ENCODE measurements around the gene CDC25B. TPM values are rescaled to one million over a fixed set of nuclear protein-coding genes. Genes with fewer than 3 reads are reported as not detected.

Gene CDC25B
- total and polyA plus RNA-seq, 2 of the 13 experiments (the other 11 are each of a cell fraction or from before 2014, with no cell fraction given) = 14.5 to 19.4 TPM

DNA sequence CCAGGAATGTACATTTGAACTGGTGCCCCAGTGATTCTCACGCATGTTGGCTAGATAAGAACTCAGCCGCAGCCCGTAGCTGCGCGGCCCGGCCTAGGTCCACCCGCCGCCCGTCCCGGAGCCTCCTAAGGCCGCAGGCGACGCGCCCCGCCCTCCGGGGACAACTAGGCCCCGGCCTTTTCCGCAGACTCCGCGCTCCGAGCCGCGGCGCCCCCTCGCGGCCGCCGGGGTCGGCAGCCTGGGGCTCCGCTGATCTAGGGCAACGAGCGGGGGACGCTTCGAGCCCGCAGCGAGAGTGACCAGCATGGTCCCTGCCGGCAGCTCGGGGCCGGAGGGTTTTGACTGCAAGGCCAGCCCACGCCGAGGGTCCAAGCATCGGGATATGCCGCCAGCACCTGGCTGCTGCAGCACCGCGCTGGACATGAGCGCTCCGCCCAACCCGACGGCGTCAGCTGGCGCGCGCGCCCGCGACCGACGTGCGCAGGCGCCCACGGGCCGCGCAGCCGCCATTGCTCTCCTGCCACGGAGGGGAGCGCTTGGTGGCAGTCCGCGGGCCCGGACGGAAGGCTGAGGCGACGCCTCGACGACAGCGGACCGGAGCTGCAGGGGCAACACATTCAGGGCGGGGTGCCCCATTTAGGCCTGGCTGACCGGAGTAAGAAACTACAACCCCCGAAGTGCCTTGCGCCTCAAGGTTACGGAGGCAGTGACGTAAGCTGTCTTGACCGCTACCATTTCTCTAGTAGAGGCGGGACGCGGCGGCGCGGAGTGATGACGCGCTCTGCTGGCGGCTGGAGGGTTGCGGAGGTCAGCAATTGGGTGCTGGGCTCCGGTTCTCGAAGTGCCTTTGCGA, 24.2 kb downstream of the CDC25B start, which contains the start of gene AP5S1 (continued):
- TF ChIP-seq, protein P1, sequence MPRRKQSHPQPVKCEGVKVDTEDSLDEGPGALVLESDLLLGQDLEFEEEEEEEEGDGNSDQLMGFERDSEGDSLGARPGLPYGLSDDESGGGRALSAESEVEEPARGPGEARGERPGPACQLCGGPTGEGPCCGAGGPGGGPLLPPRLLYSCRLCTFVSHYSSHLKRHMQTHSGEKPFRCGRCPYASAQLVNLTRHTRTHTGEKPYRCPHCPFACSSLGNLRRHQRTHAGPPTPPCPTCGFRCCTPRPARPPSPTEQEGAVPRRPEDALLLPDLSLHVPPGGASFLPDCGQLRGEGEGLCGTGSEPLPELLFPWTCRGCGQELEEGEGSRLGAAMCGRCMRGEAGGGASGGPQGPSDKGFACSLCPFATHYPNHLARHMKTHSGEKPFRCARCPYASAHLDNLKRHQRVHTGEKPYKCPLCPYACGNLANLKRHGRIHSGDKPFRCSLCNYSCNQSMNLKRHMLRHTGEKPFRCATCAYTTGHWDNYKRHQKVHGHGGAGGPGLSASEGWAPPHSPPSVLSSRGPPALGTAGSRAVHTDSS (CRISPR knock-in tag; conservative IDR thresholded peaks at IDR 0.05) = peak; percentile 98
- TF ChIP-seq CHD2 (IDR thresholded peaks at IDR 0.05; ENCODE audit: low read depth, low read length) = peak; percentile 61
- TF ChIP-seq RXRA (CRISPR knock-in tag; IDR thresholded peaks at IDR 0.05) = peak; percentile 85
- TF ChIP-seq ZNF235 (CRISPR knock-in tag; IDR thresholded peaks at IDR 0.05; ENCODE audit: borderline replicate concordance) = peak; percentile 99; the same call in 1 of the 2 replicates
- TF ChIP-seq SALL1 (CRISPR knock-in tag; IDR thresholded peaks at IDR 0.05) = peak; percentile 87
- no peak for TF ChIP-seq CHD4 (IDR thresholded peaks at IDR 0.05; ENCODE audit: borderline replicate concordance, low read length)
- TF ChIP-seq, protein P2, sequence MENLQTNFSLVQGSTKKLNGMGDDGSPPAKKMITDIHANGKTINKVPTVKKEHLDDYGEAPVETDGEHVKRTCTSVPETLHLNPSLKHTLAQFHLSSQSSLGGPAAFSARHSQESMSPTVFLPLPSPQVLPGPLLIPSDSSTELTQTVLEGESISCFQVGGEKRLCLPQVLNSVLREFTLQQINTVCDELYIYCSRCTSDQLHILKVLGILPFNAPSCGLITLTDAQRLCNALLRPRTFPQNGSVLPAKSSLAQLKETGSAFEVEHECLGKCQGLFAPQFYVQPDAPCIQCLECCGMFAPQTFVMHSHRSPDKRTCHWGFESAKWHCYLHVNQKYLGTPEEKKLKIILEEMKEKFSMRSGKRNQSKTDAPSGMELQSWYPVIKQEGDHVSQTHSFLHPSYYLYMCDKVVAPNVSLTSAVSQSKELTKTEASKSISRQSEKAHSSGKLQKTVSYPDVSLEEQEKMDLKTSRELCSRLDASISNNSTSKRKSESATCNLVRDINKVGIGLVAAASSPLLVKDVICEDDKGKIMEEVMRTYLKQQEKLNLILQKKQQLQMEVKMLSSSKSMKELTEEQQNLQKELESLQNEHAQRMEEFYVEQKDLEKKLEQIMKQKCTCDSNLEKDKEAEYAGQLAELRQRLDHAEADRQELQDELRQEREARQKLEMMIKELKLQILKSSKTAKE (CRISPR knock-in tag; IDR thresholded peaks at IDR 0.05; ENCODE audit: borderline replicate concordance) = peak; percentile 85
- TF ChIP-seq RBM22 (optimal IDR thresholded peaks at IDR 0.05; ENCODE audit: low read length) = no peak
- peak; percentile 99 for TF ChIP-seq ERF (CRISPR knock-in tag; IDR thresholded peaks at IDR 0.05)
- TF ChIP-seq GABPA (IDR thresholded peaks at IDR 0.05; ENCODE audit: low read depth, low read length) = no peak
- peak; percentile 84 for TF ChIP-seq GABPA (CRISPR knock-in tag; IDR thresholded peaks at IDR 0.05; ENCODE audit: low read depth)
- TF ChIP-seq, protein P3, sequence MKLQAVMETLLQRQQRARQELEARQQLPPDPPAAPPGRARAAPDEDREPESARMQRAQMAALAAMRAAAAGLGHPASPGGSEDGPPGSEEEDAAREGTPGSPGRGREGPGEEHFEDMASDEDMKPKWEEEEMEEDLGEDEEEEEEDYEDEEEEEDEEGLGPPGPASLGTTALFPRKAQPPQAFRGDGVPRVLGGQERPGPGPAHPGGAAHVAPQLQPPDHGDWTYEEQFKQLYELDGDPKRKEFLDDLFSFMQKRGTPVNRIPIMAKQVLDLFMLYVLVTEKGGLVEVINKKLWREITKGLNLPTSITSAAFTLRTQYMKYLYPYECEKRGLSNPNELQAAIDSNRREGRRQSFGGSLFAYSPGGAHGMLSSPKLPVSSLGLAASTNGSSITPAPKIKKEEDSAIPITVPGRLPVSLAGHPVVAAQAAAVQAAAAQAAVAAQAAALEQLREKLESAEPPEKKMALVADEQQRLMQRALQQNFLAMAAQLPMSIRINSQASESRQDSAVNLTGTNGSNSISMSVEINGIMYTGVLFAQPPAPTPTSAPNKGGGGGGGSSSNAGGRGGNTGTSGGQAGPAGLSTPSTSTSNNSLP (IDR thresholded peaks at IDR 0.05; ENCODE audit: low read depth, low read length) = peak; percentile 38; the same call in 1 of the 2 replicates
- no peak for TF ChIP-seq ZNF10 (CRISPR knock-in tag; IDR thresholded peaks at IDR 0.05; ENCODE audit: borderline replicate concordance, low read depth)
- TF ChIP-seq ARNT (IDR thresholded peaks at IDR 0.05) = no peak
- TF ChIP-seq, protein P4, sequence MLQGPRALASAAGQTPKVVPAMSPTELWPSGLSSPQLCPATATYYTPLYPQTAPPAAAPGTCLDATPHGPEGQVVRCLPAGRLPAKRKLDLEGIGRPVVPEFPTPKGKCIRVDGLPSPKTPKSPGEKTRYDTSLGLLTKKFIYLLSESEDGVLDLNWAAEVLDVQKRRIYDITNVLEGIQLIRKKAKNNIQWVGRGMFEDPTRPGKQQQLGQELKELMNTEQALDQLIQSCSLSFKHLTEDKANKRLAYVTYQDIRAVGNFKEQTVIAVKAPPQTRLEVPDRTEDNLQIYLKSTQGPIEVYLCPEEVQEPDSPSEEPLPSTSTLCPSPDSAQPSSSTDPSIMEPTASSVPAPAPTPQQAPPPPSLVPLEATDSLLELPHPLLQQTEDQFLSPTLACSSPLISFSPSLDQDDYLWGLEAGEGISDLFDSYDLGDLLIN (CRISPR knock-in tag; IDR thresholded peaks at IDR 0.05; ENCODE audit: borderline replicate concordance) = peak; percentile 89; the same call in 1 of the 2 replicates
- peak; percentile 99 for TF ChIP-seq KMT2B (CRISPR knock-in tag; IDR thresholded peaks at IDR 0.05)
- no peak for TF ChIP-seq EZH2 (conservative IDR thresholded peaks at IDR 0.05; ENCODE audit: low read depth, low read length)
- TF ChIP-seq, protein P5, sequence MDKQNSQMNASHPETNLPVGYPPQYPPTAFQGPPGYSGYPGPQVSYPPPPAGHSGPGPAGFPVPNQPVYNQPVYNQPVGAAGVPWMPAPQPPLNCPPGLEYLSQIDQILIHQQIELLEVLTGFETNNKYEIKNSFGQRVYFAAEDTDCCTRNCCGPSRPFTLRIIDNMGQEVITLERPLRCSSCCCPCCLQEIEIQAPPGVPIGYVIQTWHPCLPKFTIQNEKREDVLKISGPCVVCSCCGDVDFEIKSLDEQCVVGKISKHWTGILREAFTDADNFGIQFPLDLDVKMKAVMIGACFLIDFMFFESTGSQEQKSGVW (CRISPR knock-in tag; IDR thresholded peaks at IDR 0.05; ENCODE audit: borderline replicate concordance) = no peak
- TF ChIP-seq BRD4 (CRISPR knock-in tag; IDR thresholded peaks at IDR 0.05) = peak; percentile 97
- no peak for TF ChIP-seq ARID2 (CRISPR knock-in tag; IDR thresholded peaks at IDR 0.05; ENCODE audit: borderline replicate concordance)
- TF ChIP-seq FOXM1 (CRISPR knock-in tag; IDR thresholded peaks at IDR 0.05) = peak; percentile 78; the same call in 1 of the 2 replicates
- TF ChIP-seq, protein P6, sequence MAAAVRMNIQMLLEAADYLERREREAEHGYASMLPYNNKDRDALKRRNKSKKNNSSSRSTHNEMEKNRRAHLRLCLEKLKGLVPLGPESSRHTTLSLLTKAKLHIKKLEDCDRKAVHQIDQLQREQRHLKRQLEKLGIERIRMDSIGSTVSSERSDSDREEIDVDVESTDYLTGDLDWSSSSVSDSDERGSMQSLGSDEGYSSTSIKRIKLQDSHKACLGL (CRISPR knock-in tag; IDR thresholded peaks at IDR 0.05) = peak; percentile 84

Measured in HepG2 (cell line).